Mesendoderm (in vitro differentiated cells): ENCODE measurements around the gene PCSK6.

Experiments used
- DNase-seq: peaks from one replicate; pipeline ENCODE4 v3.0.0; 2013
- H2AK5ac ChIP-seq: 2 replicates; pipeline ENCODE4 v1.6.1; 2013; ENCODE audit warnings: low read length, inconsistent platforms
- H2BK120ac ChIP-seq: 2 replicates; pipeline ENCODE4 v1.6.1; 2013; ENCODE audit warnings: low read depth, mild to moderate bottlenecking, low read length, moderate library complexity, mixed read lengths
- H2BK15ac ChIP-seq: replicated peaks from 2 replicates; pipeline ENCODE4 v1.6.1; 2013; ENCODE audit warnings: low read depth, mild to moderate bottlenecking, moderate library complexity
- H2BK5ac ChIP-seq: 2 replicates; pipeline ENCODE4 v1.6.1; 2013; ENCODE audit warnings: low read length, inconsistent platforms
- H3K18ac ChIP-seq: 2 replicates; pipeline ENCODE4 v1.6.1; 2013; ENCODE audit warnings: mild to moderate bottlenecking, low read length, mixed read lengths
- H3K23ac ChIP-seq: one replicate; pipeline ENCODE4 v1.6.1; 2013; ENCODE audit warnings: low read length
- H3K27ac ChIP-seq: 2 replicates; pipeline ENCODE4 v1.5.1; 2013; ENCODE audit warnings: low read depth, mild to moderate bottlenecking, inconsistent platforms, low read length, moderate library complexity
- H3K27me3 ChIP-seq: 2 replicates; pipeline ENCODE4 v1.6.1; 2013; ENCODE audit warnings: low read length, control low read depth, mild to moderate bottlenecking, inconsistent platforms; ENCODE audit not compliant: insufficient read depth, poor library complexity
- H3K36me3 ChIP-seq: 2 replicates; pipeline ENCODE4 v1.6.1; 2013; ENCODE audit warnings: low read length, inconsistent platforms; ENCODE audit not compliant: control insufficient read depth, insufficient read depth
- H3K4ac ChIP-seq: one replicate; pipeline ENCODE4 v1.6.1; 2013; ENCODE audit warnings: low read depth, mild to moderate bottlenecking, low read length, moderate library complexity
- H3K4me1 ChIP-seq: 2 replicates; pipeline ENCODE4 v1.6.1; 2013; ENCODE audit warnings: low read depth, low read length, inconsistent platforms; ENCODE audit not compliant: control insufficient read depth
- H3K4me2 ChIP-seq: 2 replicates; pipeline ENCODE4 v1.6.1; 2013; ENCODE audit warnings: low read length
- H3K4me3 ChIP-seq: 2 replicates; pipeline ENCODE4 v1.5.1; 2013; ENCODE audit warnings: mild to moderate bottlenecking, low read length
- H3K56ac ChIP-seq: one replicate; pipeline ENCODE4 v1.6.1; 2013; ENCODE audit warnings: low read length
- H3K79me1 ChIP-seq: 2 replicates; pipeline ENCODE4 v1.6.1; 2013; ENCODE audit warnings: low read length, inconsistent platforms
- H3K79me2 ChIP-seq: 2 replicates; pipeline ENCODE4 v1.6.1; 2013; ENCODE audit warnings: mild to moderate bottlenecking, low read length; ENCODE audit not compliant: control insufficient read depth, insufficient read depth
- H3K9ac ChIP-seq: 2 replicates; pipeline ENCODE4 v1.6.1; 2013; ENCODE audit warnings: low read length, inconsistent platforms
- H4K5ac ChIP-seq: one replicate; pipeline ENCODE4 v1.6.1; 2013; ENCODE audit warnings: low read length
- H4K8ac ChIP-seq: one replicate; pipeline ENCODE4 v1.6.1; 2013; ENCODE audit warnings: low read depth, mild to moderate bottlenecking, control low read depth, low read length, moderate library complexity
- WGBS: extraction: QIAGEN DNeasy Blood & Tissue Kit; methylation state at CpG from one replicate; pipeline ENCODE4 v1.1.7; 2013; ENCODE audit warnings: low lambda C conversion rate, missing lambda C conversion rate; ENCODE audit not compliant: insufficient coverage; ENCODE audit errors: extremely low coverage; 5-methylcytosine and 5-hydroxymethylcytosine counted together

Gene PCSK6

GRCh38 chr15:101272584-101272983 lies 216.9 kb downstream of the PCSK6 start:
- Histone ChIP-seq H3K18ac (no peak overlapping the region), H3K27me3 (no peaks in the 10 kb centered on the region), H3K79me2 (peaks cover 15% of the 10 kb centered on the region), H3K9ac (no peak overlapping the region), H3K36me3 (peaks cover 16% of the 10 kb centered on the region), H3K79me1 (peaks cover 10% of the 10 kb centered on the region), H3K4me2 (no peak overlapping the region), H2AK5ac (no peak overlapping the region), H3K56ac (no peak overlapping the region), H3K4ac (no peak overlapping the region), H3K27ac (no peak overlapping the region), H3K4me3 (no peak overlapping the region), H3K23ac (no peak overlapping the region), H4K5ac (no peak overlapping the region), H2BK5ac (no peak overlapping the region), H4K8ac (no peak overlapping the region), H3K4me1 (no peaks in the 10 kb centered on the region), H2BK15ac (no peak overlapping the region), H2BK120ac (no peak overlapping the region)
- WGBS = no CpG with 5 or more reads among the region's 9 CpGs
- DNase-seq = no peak

- H3K18ac ChIP-seq = no peak overlapping the region
- peak; percentile 58 for DNase-seq
- H3K4me2 ChIP-seq = no peak overlapping the region
- H4K5ac ChIP-seq = no peak overlapping the region
- no peak overlapping the region for H4K8ac ChIP-seq
- peaks cover 5% of the 10 kb centered on the region for H3K4me1 ChIP-seq
- H3K9ac ChIP-seq = no peak overlapping the region
- H3K79me2 ChIP-seq = no peaks in the 10 kb centered on the region
- H3K4me3 ChIP-seq = no peak overlapping the region
- no peak overlapping the region for H2BK120ac ChIP-seq
- no peak overlapping the region for H3K27ac ChIP-seq
- H3K4ac ChIP-seq = no peak overlapping the region
- H3K56ac ChIP-seq = no peak overlapping the region
- no peak overlapping the region for H2AK5ac ChIP-seq
- H3K27me3 ChIP-seq = no peaks in the 10 kb centered on the region
- no peak overlapping the region for H2BK15ac ChIP-seq
- WGBS = no CpG with 5 or more reads among the region's 16 CpGs
- H2BK5ac ChIP-seq = no peak overlapping the region
- no peak overlapping the region for H3K23ac ChIP-seq
- H3K36me3 ChIP-seq = peaks cover 11% of the 10 kb centered on the region
- H3K79me1 ChIP-seq = no peaks in the 10 kb centered on the region
Measured at GRCh38 chr15:101269479-101270223, 219.9 kb downstream of the PCSK6 start.

- Histone ChIP-seq H3K27me3 (no peaks in the 10 kb centered on the region), H2BK120ac (no peak overlapping the region), H4K8ac (no peak overlapping the region), H3K23ac (no peak overlapping the region), H3K79me1 (no peaks in the 10 kb centered on the region), H2BK5ac (no peak overlapping the region), H3K4ac (no peak overlapping the region), H2BK15ac (no peak overlapping the region), H3K4me2 (no peak overlapping the region), H3K79me2 (no peaks in the 10 kb centered on the region), H2AK5ac (no peak overlapping the region), H3K18ac (no peak overlapping the region), H4K5ac (no peak overlapping the region), H3K4me3 (no peak overlapping the region), H3K36me3 (peaks cover 4% of the 10 kb centered on the region), H3K27ac (no peak overlapping the region), H3K56ac (no peak overlapping the region), H3K9ac (no peak overlapping the region), H3K4me1 (peaks cover 5% of the 10 kb centered on the region)
- peak; percentile 62 for DNase-seq
- no CpG with 5 or more reads among the region's 18 CpGs for WGBS
Measured at GRCh38 chr15:101267320-101268104, 222.0 kb downstream of the PCSK6 start.

- peaks cover 5% of the 10 kb centered on the region for H3K4me1 ChIP-seq
- no peaks in the 10 kb centered on the region for H3K79me2 ChIP-seq
- H2BK120ac ChIP-seq = no peak overlapping the region
- H3K4ac ChIP-seq = no peak overlapping the region
- H2BK15ac ChIP-seq = no peak overlapping the region
- no peak overlapping the region for H3K4me3 ChIP-seq
- H3K56ac ChIP-seq = no peak overlapping the region
- no peak overlapping the region for H3K18ac ChIP-seq
- H4K5ac ChIP-seq = no peak overlapping the region
- H3K27me3 ChIP-seq = no peaks in the 10 kb centered on the region
- no peak overlapping the region for H3K9ac ChIP-seq
- no peak overlapping the region for H3K23ac ChIP-seq
- H3K36me3 ChIP-seq = peaks cover 1% of the 10 kb centered on the region
- no peak overlapping the region for H3K27ac ChIP-seq
- no peak overlapping the region for H4K8ac ChIP-seq
- H3K4me2 ChIP-seq = no peak overlapping the region
- no peak overlapping the region for H2AK5ac ChIP-seq
- WGBS = no CpG with 5 or more reads among the region's 9 CpGs
- no peaks in the 10 kb centered on the region for H3K79me1 ChIP-seq
- no peak for DNase-seq
- H2BK5ac ChIP-seq = no peak overlapping the region
Measured at GRCh38 chr15:101266787-101267186, 222.7 kb downstream of the PCSK6 start.

DNA sequence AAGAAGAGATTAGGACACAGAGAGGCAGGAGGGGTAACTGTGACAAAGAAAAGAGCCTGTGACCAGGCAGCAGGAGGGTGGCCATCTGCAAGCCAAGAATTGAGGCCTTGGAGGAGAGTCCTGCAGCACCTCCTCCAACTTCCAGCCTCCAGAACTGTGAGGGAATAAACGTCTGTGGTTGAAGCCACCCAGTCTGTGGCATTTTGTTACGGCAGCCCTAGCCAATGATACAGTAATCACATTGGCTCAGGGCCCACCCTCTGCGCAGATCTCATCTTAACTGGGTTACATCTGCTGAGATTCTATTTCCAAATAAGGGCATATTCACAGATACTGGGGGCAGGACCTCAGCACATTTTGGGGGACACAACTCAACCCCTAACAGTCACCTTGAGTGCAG lies 223.5 kb downstream of the PCSK6 start:
- Histone ChIP-seq H4K8ac (no peak overlapping the region), H3K56ac (no peak overlapping the region), H3K79me2 (no peaks in the 10 kb centered on the region), H3K9ac (no peak overlapping the region), H3K4me2 (no peak overlapping the region), H3K23ac (no peak overlapping the region), H3K4me3 (no peak overlapping the region), H3K36me3 (no peaks in the 10 kb centered on the region), H2BK15ac (no peak overlapping the region), H2AK5ac (no peak overlapping the region), H3K4me1 (peaks cover 5% of the 10 kb centered on the region), H3K4ac (no peak overlapping the region), H4K5ac (no peak overlapping the region), H3K27ac (no peak overlapping the region), H3K27me3 (no peaks in the 10 kb centered on the region), H2BK5ac (no peak overlapping the region), H3K18ac (no peak overlapping the region), H3K79me1 (no peaks in the 10 kb centered on the region), H2BK120ac (no peak overlapping the region)
- no CpG with 5 or more reads among the region's 3 CpGs for WGBS
- no peak for DNase-seq
